ENCODE results near the gene DNM1. TPM values are rescaled to one million over a fixed set of nuclear protein-coding genes. Genes with fewer than 3 reads are reported as not detected.
"Not testable (repeated sequence)": the region's sequence is repeated elsewhere in the genome, so short reads cannot be mapped to it uniquely, and the experiment has no call there.

The DNM1 gene
- polyA plus RNA-seq, 1 donor: 49.0 TPM

DNA sequence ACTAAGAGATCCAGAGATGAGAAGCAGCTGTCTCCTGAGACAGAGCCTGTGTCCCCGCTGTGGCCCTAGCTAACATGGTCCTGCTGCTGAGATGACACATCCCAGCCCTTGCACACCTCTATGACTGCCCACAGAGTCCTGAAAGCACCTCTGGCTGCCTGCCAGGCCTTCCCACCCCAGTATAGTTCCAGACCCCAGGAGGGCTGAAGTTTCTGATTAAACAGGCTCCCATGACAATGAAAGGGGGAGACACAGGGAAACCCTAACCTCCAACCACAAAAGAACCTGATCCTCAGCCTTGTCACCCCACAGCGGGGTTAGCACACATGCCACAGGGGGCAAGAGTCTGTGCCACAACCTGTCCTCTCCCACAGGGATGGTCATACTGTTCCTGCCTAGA is 27.5 kb upstream of the DNM1 start:
- H3K27ac ChIP-seq (ENCODE audit: low read length): no peak overlapping the region
- no CpG with 5 or more reads among the region's 2 CpGs for WGBS (ENCODE audit: insufficient coverage, low lambda C conversion rate)

DNA sequence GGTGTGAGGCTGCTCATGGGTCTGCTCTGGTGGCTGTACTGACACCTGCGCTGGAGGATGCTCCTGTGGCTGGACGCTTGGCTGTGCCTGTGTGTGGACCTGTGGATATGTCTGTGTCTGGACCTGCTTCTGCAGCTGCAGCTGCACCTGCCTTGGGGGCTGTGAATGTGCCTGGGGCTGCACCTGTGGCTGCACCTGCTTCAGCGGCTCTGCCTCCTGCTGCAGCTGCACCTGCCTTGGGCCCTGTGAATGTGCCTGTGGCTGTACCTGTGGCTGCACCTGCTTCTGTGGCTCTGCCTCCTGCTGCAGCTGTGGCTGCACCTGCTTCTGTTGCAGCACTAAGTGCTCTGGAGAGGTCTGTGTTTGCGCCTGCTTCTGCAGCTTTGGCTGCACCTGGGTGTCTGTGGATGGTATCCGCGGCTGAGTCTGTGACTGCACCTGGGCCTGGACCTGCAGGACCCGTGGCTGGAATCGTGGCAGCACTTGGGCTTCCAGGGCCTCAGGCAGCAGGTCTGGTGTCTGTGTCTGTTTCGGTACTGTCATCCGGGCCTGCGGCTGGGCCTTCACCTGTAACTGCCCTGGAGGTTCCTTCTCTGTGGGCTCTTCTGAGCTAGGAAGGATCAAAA is 24.3 kb upstream of the DNM1 start:
- DNase-seq: no peak
- no CpG with 5 or more reads among the region's 11 CpGs for WGBS (ENCODE audit: insufficient coverage, low lambda C conversion rate)
- H3K4me1 ChIP-seq (ENCODE audit: control insufficient read depth, insufficient read depth, low read length): no peaks in the 10 kb centered on the region
- H3K27me3 ChIP-seq (ENCODE audit: control insufficient read depth, insufficient read depth, low read length): no peaks in the 10 kb centered on the region
- H3K9me3 ChIP-seq (ENCODE audit: control insufficient read depth, low read depth, low read length): peaks cover 10% of the 10 kb centered on the region
- no peak overlapping the region for H3K27ac ChIP-seq (ENCODE audit: low read length)
- no peak overlapping the region for H3K4me3 ChIP-seq (ENCODE audit: low read length)
- H3K36me3 ChIP-seq (ENCODE audit: control insufficient read depth, insufficient read depth, low read length): peaks cover 78% of the 10 kb centered on the region

More for the DNA sequence above, 27.5 kb upstream of the DNM1 start:
- H3K4me1 ChIP-seq (ENCODE audit: control insufficient read depth, insufficient read depth, low read length): no peaks in the 10 kb centered on the region
- H3K4me3 ChIP-seq (ENCODE audit: low read length): no peak overlapping the region
- no peaks in the 10 kb centered on the region for H3K27me3 ChIP-seq (ENCODE audit: control insufficient read depth, insufficient read depth, low read length)
- peaks cover 10% of the 10 kb centered on the region for H3K9me3 ChIP-seq (ENCODE audit: control insufficient read depth, low read depth, low read length)
- no peak for DNase-seq
- H3K36me3 ChIP-seq (ENCODE audit: control insufficient read depth, insufficient read depth, low read length): peaks cover 76% of the 10 kb centered on the region

GRCh38 chr9:128180001-128180400 is 23.2 kb upstream of the DNM1 start:
- no peak overlapping the region for H3K4me3 ChIP-seq (ENCODE audit: low read length)
- no peak overlapping the region for H3K27ac ChIP-seq (ENCODE audit: low read length)
- no peaks in the 10 kb centered on the region for H3K27me3 ChIP-seq (ENCODE audit: control insufficient read depth, insufficient read depth, low read length)
- H3K4me1 ChIP-seq (ENCODE audit: control insufficient read depth, insufficient read depth, low read length): no peaks in the 10 kb centered on the region
- WGBS (ENCODE audit: insufficient coverage, low lambda C conversion rate): no CpG with 5 or more reads among the region's 8 CpGs
- no peak for DNase-seq
- peaks cover 10% of the 10 kb centered on the region for H3K9me3 ChIP-seq (ENCODE audit: control insufficient read depth, low read depth, low read length)
- peaks cover 68% of the 10 kb centered on the region for H3K36me3 ChIP-seq (ENCODE audit: control insufficient read depth, insufficient read depth, low read length)

DNA sequence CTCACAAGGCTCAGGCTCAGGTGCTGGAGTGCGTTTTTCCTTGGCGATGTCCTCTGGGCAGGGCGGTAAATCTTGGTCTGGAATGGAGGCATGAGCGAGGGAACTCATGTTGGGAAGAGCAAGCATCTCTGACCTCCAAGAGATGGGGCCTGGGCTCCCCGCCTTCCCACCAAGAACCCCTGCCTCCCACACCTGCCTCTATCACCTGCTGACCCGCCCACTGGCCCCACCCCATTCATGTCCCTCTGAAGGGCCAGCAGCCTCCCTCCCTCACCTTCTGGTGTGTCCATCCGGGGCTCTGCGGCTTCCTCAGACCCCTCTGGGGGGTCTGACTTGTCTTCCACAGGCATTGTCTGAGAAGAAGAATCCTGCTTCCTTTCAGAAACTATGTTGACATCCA is 22.7 kb upstream of the DNM1 start:
- WGBS (ENCODE audit: insufficient coverage, low lambda C conversion rate): no CpG with 5 or more reads among the region's 8 CpGs

DNA sequence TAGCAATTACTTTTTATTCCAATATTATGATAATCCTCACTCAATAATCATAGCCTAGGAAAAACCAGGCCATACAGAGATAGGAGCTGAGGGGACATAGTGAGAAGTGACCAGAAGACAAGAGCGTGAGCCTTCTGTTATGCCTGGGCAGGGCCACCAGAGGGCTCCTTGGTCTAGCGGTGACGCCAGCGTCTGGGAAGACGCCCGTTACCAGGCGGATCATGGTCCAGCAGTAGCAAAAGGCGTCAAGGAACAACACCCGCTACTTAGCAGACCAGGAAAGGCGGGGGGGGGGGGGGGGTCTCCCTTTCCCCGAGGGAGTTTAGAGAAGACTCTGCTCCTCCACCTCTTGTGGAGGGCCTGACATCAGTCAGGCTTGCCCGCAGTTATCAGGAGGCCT is 21.7 kb upstream of the DNM1 start:
- no CpG with 5 or more reads among the region's 12 CpGs for WGBS (ENCODE audit: insufficient coverage, low lambda C conversion rate)
- H3K4me1 ChIP-seq (ENCODE audit: control insufficient read depth, insufficient read depth, low read length); DNase-seq; H3K27ac ChIP-seq (ENCODE audit: low read length); H3K27me3 ChIP-seq (ENCODE audit: control insufficient read depth, insufficient read depth, low read length); H3K4me3 ChIP-seq (ENCODE audit: low read length): not testable (repeated sequence)
- Histone ChIP-seq H3K9me3 (ENCODE audit: control insufficient read depth, low read depth, low read length) (peaks cover 10% of the 10 kb centered on the region), H3K36me3 (ENCODE audit: control insufficient read depth, insufficient read depth, low read length) (peaks cover 66% of the 10 kb centered on the region)

More for the DNA sequence above, 22.7 kb upstream of the DNM1 start:
- Histone ChIP-seq H3K4me1 (ENCODE audit: control insufficient read depth, insufficient read depth, low read length) (no peaks in the 10 kb centered on the region), H3K9me3 (ENCODE audit: control insufficient read depth, low read depth, low read length) (peaks cover 10% of the 10 kb centered on the region), H3K27ac (ENCODE audit: low read length) (no peak overlapping the region), H3K27me3 (ENCODE audit: control insufficient read depth, insufficient read depth, low read length) (no peaks in the 10 kb centered on the region), H3K36me3 (ENCODE audit: control insufficient read depth, insufficient read depth, low read length) (peaks cover 66% of the 10 kb centered on the region), H3K4me3 (ENCODE audit: low read length) (no peak overlapping the region)
- no peak for DNase-seq

DNA sequence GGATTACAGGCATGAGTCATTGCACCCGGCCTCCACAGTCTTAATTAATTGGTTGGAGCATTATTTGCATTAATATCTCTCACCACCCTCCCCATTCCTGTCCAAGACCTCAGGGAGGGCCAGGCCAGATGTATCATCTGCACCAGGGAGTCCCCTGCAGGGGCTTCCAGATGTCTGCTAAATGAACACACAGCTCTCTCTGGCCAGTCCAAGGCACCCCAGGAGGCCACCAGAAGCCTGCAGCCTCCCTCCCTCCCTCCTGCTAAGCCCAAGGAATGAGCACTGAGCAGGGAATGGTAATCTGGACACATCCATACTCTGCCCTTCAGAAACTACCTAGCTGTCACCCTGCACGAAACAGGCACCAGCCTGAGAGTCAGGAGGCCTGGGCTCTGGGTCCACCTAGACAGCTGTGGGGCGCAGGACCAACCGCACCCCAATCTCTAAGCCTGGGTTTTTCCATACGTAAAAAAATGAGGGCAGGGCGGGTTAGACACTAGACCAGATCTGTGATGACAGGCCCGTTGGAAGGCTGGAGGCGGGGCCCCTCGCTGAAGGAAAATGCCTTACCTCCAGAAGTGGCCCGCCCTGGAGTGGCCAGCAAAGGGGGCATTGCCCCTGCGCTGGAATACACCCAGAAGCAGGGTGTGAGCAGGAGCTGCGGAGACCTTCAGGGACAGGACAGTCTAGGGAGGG is 20.1 kb upstream of the DNM1 start:
- Histone ChIP-seq H3K36me3 (ENCODE audit: control insufficient read depth, insufficient read depth, low read length) (peaks cover 61% of the 10 kb centered on the region), H3K9me3 (ENCODE audit: control insufficient read depth, low read depth, low read length) (peaks cover 10% of the 10 kb centered on the region)
- no CpG with 5 or more reads among the region's 12 CpGs for WGBS (ENCODE audit: insufficient coverage, low lambda C conversion rate)

GRCh38 chr9:128185979-128186965 is 16.9 kb upstream of the DNM1 start:
- WGBS (ENCODE audit: insufficient coverage, low lambda C conversion rate): 75% methylated on average over 4 of the region's 11 CpGs
- H3K36me3 ChIP-seq (ENCODE audit: control insufficient read depth, insufficient read depth, low read length): peaks cover 46% of the 10 kb centered on the region

More for the DNA sequence above, 20.1 kb upstream of the DNM1 start:
- H3K4me3 ChIP-seq (ENCODE audit: low read length): no peak overlapping the region
- no peak overlapping the region for H3K27ac ChIP-seq (ENCODE audit: low read length)
- H3K4me1 ChIP-seq (ENCODE audit: control insufficient read depth, insufficient read depth, low read length): no peaks in the 10 kb centered on the region
- no peak for DNase-seq
- no peaks in the 10 kb centered on the region for H3K27me3 ChIP-seq (ENCODE audit: control insufficient read depth, insufficient read depth, low read length)

DNA sequence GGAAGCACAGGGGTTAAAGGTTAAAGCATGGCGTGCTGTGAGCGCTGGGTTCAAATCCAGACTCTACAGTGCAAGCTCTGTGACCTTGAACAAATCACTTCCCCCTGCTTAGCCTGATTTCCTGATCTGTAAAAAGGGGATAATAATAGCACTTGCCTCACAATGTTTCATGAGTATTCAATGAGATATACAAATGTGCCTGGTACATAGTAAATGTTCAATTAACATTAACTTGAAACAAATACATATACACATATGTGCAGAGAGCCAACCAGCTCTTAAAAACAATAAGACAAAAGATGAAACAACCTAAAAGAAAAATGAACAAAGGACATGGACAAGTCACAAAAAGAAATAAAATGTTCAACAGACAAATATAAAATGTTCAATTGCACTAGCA is 15.8 kb upstream of the DNM1 start:
- WGBS (ENCODE audit: insufficient coverage, low lambda C conversion rate): no CpG with 5 or more reads among the region's 2 CpGs
- no peak overlapping the region for H3K27ac ChIP-seq (ENCODE audit: low read length)
- no peaks in the 10 kb centered on the region for H3K27me3 ChIP-seq (ENCODE audit: control insufficient read depth, insufficient read depth, low read length)
- H3K36me3 ChIP-seq (ENCODE audit: control insufficient read depth, insufficient read depth, low read length): peaks cover 44% of the 10 kb centered on the region
- H3K9me3 ChIP-seq (ENCODE audit: control insufficient read depth, low read depth, low read length): no peaks in the 10 kb centered on the region
- no peak overlapping the region for H3K4me3 ChIP-seq (ENCODE audit: low read length)
- peaks cover 13% of the 10 kb centered on the region for H3K4me1 ChIP-seq (ENCODE audit: control insufficient read depth, insufficient read depth, low read length)
- no peak for DNase-seq

More at GRCh38 chr9:128185979-128186965, 16.9 kb upstream of the DNM1 start:
- DNase-seq: no peak
- H3K27ac ChIP-seq (ENCODE audit: low read length): no peak overlapping the region
- no peaks in the 10 kb centered on the region for H3K27me3 ChIP-seq (ENCODE audit: control insufficient read depth, insufficient read depth, low read length)
- H3K4me1 ChIP-seq (ENCODE audit: control insufficient read depth, insufficient read depth, low read length): peaks cover 10% of the 10 kb centered on the region
- H3K4me3 ChIP-seq (ENCODE audit: low read length): no peak overlapping the region
- H3K9me3 ChIP-seq (ENCODE audit: control insufficient read depth, low read depth, low read length): no peaks in the 10 kb centered on the region

GRCh38 chr9:128188209-128188608 is 15.0 kb upstream of the DNM1 start:
- no peaks in the 10 kb centered on the region for H3K27me3 ChIP-seq (ENCODE audit: control insufficient read depth, insufficient read depth, low read length)
- H3K4me3 ChIP-seq (ENCODE audit: low read length): no peak overlapping the region
- H3K4me1 ChIP-seq (ENCODE audit: control insufficient read depth, insufficient read depth, low read length): peaks cover 14% of the 10 kb centered on the region
- WGBS (ENCODE audit: insufficient coverage, low lambda C conversion rate): 80% methylated on average over 1 of the region's 1 CpG
- no peak for DNase-seq
- H3K9me3 ChIP-seq (ENCODE audit: control insufficient read depth, low read depth, low read length): no peaks in the 10 kb centered on the region
- H3K27ac ChIP-seq (ENCODE audit: low read length): no peak overlapping the region
- H3K36me3 ChIP-seq (ENCODE audit: control insufficient read depth, insufficient read depth, low read length): peaks cover 36% of the 10 kb centered on the region

DNA sequence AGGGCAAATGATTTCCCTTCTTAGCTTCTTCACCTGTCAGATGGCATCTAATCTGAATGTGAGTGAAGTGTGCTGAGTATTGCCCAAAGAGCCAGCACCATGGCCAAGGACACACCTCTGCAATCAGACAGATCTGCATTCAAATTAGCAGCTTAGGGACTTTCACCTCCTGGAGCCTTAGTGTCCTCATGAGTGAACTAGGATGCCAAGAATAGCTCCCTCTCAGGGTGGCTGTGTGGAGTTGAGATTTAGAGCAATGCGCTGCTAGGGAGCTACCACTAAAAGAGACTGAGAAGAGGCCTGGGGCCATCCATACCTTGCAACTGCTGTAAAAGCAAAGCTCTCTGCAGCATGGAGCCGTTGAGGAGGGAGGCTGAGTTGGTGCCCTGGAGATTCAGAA is 13.2 kb upstream of the DNM1 start:
- Histone ChIP-seq H3K4me3 (ENCODE audit: low read length) (peak overlapping the region; percentile 97), H3K27me3 (ENCODE audit: control insufficient read depth, insufficient read depth, low read length) (no peaks in the 10 kb centered on the region)
- peak in 1 of 2 donors; percentile 36 for DNase-seq

More for the DNA sequence above, 13.2 kb upstream of the DNM1 start:
- Histone ChIP-seq H3K36me3 (ENCODE audit: control insufficient read depth, insufficient read depth, low read length) (peaks cover 33% of the 10 kb centered on the region), H3K9me3 (ENCODE audit: control insufficient read depth, low read depth, low read length) (no peaks in the 10 kb centered on the region), H3K27ac (ENCODE audit: low read length) (no peak overlapping the region), H3K4me1 (ENCODE audit: control insufficient read depth, insufficient read depth, low read length) (peaks cover 14% of the 10 kb centered on the region)
- WGBS (ENCODE audit: insufficient coverage, low lambda C conversion rate): no CpG with 5 or more reads among the region's 2 CpGs
